A673 (cell line): ENCODE data around the gene INSRR. TPM values are rescaled to one million over a fixed set of nuclear protein-coding genes. Genes with fewer than 3 reads are reported as not detected.

Experiments
- BruUV-seq: library from RNA; stranded (reverse); fragments of 400-500 nt; replicated peaks from 2 replicates; lab custom pipeline; 2021; lab: Mats Ljungman, UMichigan
- CTCF ChIA-PET: fragments of 300-600 bp; sonication (Branson Sonifier 250); formaldehyde crosslinking; loops from one replicate; lab custom pipeline; 2022; ENCODE audit warnings: antibody characterized with exemption; lab: Charles Lee
- POLR2A ChIA-PET: fragments of 300-600 bp; sonication (Branson Sonifier 250); formaldehyde crosslinking; loops from one replicate; lab custom pipeline; 2022; ENCODE audit warnings: antibody characterized with exemption; ENCODE audit not compliant: low non-redundant PET; lab: Charles Lee
- DNase-seq: peaks from one replicate; pipeline ENCODE4 v3.0.0-alpha.2; 2015; ENCODE audit warnings: low spot score
- H3K27ac ChIP-seq: fragments of 200-600 bp; sonication (generic); 2 replicates; pipeline ENCODE4 v1.5.1; 2016; ENCODE audit warnings: mixed run types, low read depth, mild to moderate bottlenecking, mixed read lengths, antibody characterized with exemption, low read length; ENCODE audit not compliant: poor library complexity, severe bottlenecking
- H3K27me3 ChIP-seq: fragments of 200-600 bp; sonication (generic); replicated peaks from 2 replicates; pipeline ENCODE4 v1.6.1; 2017; ENCODE audit warnings: mixed run types, low read depth, mild to moderate bottlenecking, mixed read lengths, antibody characterized with exemption, low read length; ENCODE audit not compliant: insufficient read depth, poor library complexity
- H3K36me3 ChIP-seq: fragments of 200-600 bp; sonication (generic); 2 replicates; pipeline ENCODE4 v1.6.1; 2016; ENCODE audit warnings: mixed run types, mild to moderate bottlenecking, mixed read lengths, antibody characterized with exemption, low read length; ENCODE audit not compliant: insufficient read depth, poor library complexity, severe bottlenecking
- H3K4me1 ChIP-seq: fragments of 200-600 bp; sonication (generic); 2 replicates; pipeline ENCODE4 v1.6.1; 2017; ENCODE audit warnings: mixed run types, mild to moderate bottlenecking, mixed read lengths, antibody characterized with exemption, low read length; ENCODE audit not compliant: insufficient read depth, poor library complexity, severe bottlenecking
- H3K4me3 ChIP-seq: fragments of 200-600 bp; sonication (generic); 2 replicates; pipeline ENCODE4 v1.5.1; 2016; ENCODE audit warnings: low read depth, mixed run types, mild to moderate bottlenecking, mixed read lengths, low read length; ENCODE audit not compliant: poor library complexity, severe bottlenecking
- H3K9me3 ChIP-seq: fragments of 200-600 bp; sonication (generic); 2 replicates; pipeline ENCODE4 v1.6.1; 2016; ENCODE audit warnings: mixed run types, low read depth, mild to moderate bottlenecking, mixed read lengths, antibody characterized with exemption, low read length; ENCODE audit not compliant: poor library complexity, severe bottlenecking
- EZH2 ChIP-seq: fragments of 200-600 bp; sonication (generic); IDR thresholded peaks from 2 replicates; pipeline ENCODE4 v1.6.1; 2017; ENCODE audit warnings: borderline replicate concordance, low read depth, mild to moderate bottlenecking, mixed read lengths, antibody characterized with exemption, low read length; ENCODE audit not compliant: poor library complexity, severe bottlenecking
- intact Hi-C: fragments of 100-400 bp; cut with micrococcal nuclease; formaldehyde crosslinking; loops from one replicate; pipeline ENCODE4 v1.10.0; 2022; ENCODE audit not compliant: unreplicated experiment
- total RNA-seq: library from RNA; stranded (reverse); gene quantifications from 2 replicates; pipeline ENCODE4 v1.2.3, GENCODE V29; 2021
- TF ChIP-seq, protein P1 (sequence below): fragments of 300-800, 200-600 bp; sonication (generic); conservative IDR thresholded peaks from 2 replicates; pipeline ENCODE4 v1.5.1; 2017; ENCODE audit warnings: low read depth, mild to moderate bottlenecking, antibody characterized with exemption, low read length, moderate library complexity, mixed read lengths

Gene INSRR
- total RNA-seq, 1 experiment from 2014 or later, result 0.15 TPM

DNA sequence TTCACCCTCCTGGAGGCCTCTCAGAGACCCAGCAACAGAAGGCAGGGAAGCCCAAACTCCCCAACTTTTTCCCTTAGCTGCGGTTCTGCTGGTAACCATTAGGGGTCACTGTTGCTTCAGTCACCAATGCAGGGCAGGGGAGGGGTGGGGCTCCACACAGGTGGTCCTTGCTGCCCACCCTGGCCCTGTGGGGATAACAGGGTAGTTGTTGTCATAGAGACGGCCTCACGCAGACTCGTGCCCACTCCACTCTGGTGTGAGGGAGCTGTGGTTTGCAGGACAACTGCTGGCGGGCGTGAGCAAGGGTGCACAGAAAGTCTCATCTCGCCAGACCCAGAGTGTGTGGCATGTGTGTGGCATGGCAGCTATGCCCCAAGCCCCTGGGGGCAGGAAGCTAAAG is 19.9 kb downstream of the INSRR start:
- Histone ChIP-seq H3K27ac (no peak overlapping the region), H3K27me3 (no peaks in the 10 kb centered on the region), H3K36me3 (no peaks in the 10 kb centered on the region), H3K4me1 (no peaks in the 10 kb centered on the region), H3K4me3 (no peak overlapping the region), H3K9me3 (no peaks in the 10 kb centered on the region)
- POLR2A ChIA-PET, result interaction anchor here (0.5 kb wide), 1 partner anchor 135 kb away, joined by 4 read pairs; no protein-coding TSS in a partner anchor
- TF ChIP-seq, protein P1, sequence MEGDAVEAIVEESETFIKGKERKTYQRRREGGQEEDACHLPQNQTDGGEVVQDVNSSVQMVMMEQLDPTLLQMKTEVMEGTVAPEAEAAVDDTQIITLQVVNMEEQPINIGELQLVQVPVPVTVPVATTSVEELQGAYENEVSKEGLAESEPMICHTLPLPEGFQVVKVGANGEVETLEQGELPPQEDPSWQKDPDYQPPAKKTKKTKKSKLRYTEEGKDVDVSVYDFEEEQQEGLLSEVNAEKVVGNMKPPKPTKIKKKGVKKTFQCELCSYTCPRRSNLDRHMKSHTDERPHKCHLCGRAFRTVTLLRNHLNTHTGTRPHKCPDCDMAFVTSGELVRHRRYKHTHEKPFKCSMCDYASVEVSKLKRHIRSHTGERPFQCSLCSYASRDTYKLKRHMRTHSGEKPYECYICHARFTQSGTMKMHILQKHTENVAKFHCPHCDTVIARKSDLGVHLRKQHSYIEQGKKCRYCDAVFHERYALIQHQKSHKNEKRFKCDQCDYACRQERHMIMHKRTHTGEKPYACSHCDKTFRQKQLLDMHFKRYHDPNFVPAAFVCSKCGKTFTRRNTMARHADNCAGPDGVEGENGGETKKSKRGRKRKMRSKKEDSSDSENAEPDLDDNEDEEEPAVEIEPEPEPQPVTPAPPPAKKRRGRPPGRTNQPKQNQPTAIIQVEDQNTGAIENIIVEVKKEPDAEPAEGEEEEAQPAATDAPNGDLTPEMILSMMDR, result peak; percentile 96
- TF ChIP-seq EZH2, result no peak
- intact Hi-C loops, result no loop called here
- peak; percentile 51 for DNase-seq
- CTCF ChIA-PET, result interaction anchor here (0.6 to 2.3 kb wide), 11 partner anchors 11 to 1180 kb away, joined by 3 to 14 read pairs (median 3); partner anchors contain the start of gene NTRK1
- BruUV-seq, result no TSS peak

DNA sequence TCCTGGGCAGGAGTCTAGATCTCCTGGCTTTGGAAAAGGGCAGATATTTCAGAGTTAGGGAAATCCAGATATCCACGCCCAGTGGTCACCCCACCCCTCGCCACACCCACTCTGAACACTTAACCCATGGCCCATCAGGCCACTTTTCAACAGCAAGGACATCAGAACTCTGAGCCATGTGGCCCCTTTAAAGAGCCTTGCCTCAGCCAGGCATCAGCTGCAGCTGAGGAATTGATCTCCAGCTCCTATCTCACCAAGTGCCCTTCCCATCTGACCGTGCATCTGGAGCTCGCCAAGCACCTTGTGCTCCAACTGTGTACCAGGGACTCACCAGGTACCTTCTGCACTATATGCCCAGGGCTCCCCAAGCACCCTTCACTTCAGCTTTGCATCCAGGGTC is 22.0 kb downstream of the INSRR start:
- Histone ChIP-seq H3K9me3 (no peaks in the 10 kb centered on the region), H3K27me3 (no peaks in the 10 kb centered on the region), H3K36me3 (no peaks in the 10 kb centered on the region), H3K27ac (no peak overlapping the region), H3K4me3 (no peak overlapping the region), H3K4me1 (no peaks in the 10 kb centered on the region)
- intact Hi-C loops, result no loop called here
- BruUV-seq, result no TSS peak
- CTCF ChIA-PET, result interaction anchor here (0.7 to 2.3 kb wide), 3 partner anchors 11 to 111 kb away, joined by 4 to 12 read pairs (median 6); no protein-coding TSS in a partner anchor
- DNase-seq, result no peak
- TF ChIP-seq EZH2, result no peak
- TF ChIP-seq, protein P1, result no peak
- POLR2A ChIA-PET, result no interaction called here

DNA sequence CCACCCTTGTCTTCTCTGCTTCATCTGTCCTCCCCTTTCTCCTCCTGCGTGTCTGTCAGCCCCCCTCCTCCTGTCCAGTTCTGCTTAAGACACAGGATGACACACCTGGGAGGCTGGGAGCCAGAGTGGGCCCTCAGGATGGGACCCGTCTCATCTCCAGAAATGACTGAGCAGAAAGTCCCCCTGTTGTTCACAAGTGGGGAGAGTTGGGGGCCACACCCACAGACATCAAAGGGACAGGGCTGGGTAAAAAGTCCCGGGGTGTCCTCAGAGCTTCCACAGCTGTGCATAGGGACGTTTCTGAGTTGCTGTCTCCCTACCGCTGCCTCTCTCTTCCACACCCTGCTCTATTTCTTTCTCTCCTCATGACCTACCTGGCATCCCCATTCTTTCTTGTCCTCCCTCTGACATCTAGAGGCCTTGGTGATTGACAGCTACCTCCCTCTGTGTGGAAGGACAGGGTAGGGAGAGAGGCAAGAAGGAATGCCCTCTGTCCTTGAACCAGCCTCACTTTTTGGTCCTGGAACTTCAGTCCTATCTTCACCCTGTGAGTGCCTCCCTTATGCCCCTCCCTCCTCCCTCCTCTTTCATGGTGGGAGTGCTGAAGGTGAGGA is 22.8 kb downstream of the INSRR start:
- H3K4me3 ChIP-seq, result no peak overlapping the region
- BruUV-seq, result no TSS peak
- no peaks in the 10 kb centered on the region for H3K27me3 ChIP-seq
- ChIA-PET POLR2A (no interaction called here), CTCF (interaction anchor here (1.7 kb wide), 1 partner anchor 110 kb away, joined by 6 read pairs; no protein-coding TSS in a partner anchor)
- no peaks in the 10 kb centered on the region for H3K36me3 ChIP-seq
- H3K9me3 ChIP-seq, result no peaks in the 10 kb centered on the region
- intact Hi-C loops, result no loop called here
- no peaks in the 10 kb centered on the region for H3K4me1 ChIP-seq
- no peak for TF ChIP-seq EZH2
- TF ChIP-seq, protein P1, result no peak
- no peak for DNase-seq
- H3K27ac ChIP-seq, result no peak overlapping the region
